Activated T-helper 1 cell treated with anti-CD3 and anti-CD28 coated beads, Interleukin-12 subunit alpha, Interleukin-12 subunit beta, Interleukin-2, Interleukin-4 antibody, amounts not matched to agents 30 ng/mL and 10 ng/mL and 1 ng/mL, durations not matched to agents 14 hours and 24 hours and 36 hours (primary cell): Measurements from ENCODE around the gene MAP1LC3A. TPM values are rescaled to one million over a fixed set of nuclear protein-coding genes. Genes with fewer than 3 reads are reported as not detected.
"Not testable (repeated sequence)": the region's sequence is repeated elsewhere in the genome, so short reads cannot be mapped to it uniquely, and the experiment has no call there.

ENCODE experiments used
- DNase-seq: peaks from one replicate; pipeline ENCODE4 v3.0.0; 2021; ENCODE audit warnings: low spot score
- H3K27ac Mint-ChIP-seq: one replicate; pipeline ENCODE4 v1.8.0; 2021; ENCODE audit warnings: mild to moderate bottlenecking, mixed read lengths
- H3K27me3 Mint-ChIP-seq: one replicate; pipeline ENCODE4 v1.8.0; 2022; ENCODE audit warnings: mild to moderate bottlenecking, moderate library complexity, mixed read lengths; ENCODE audit not compliant: insufficient read depth
- H3K36me3 Mint-ChIP-seq: one replicate; pipeline ENCODE4 v1.8.0; 2021; ENCODE audit warnings: low read depth, mixed read lengths
- H3K4me1 Mint-ChIP-seq: one replicate; pipeline ENCODE4 v1.8.0; 2021; ENCODE audit warnings: low read depth, mixed read lengths
- H3K4me3 Mint-ChIP-seq: one replicate; pipeline ENCODE4 v1.8.0; 2021; ENCODE audit warnings: mild to moderate bottlenecking, moderate library complexity, mixed read lengths
- H3K9me3 Mint-ChIP-seq: one replicate; pipeline ENCODE4 v1.8.0; 2021; ENCODE audit warnings: mixed read lengths
- intact Hi-C: fragments of 100-400 bp; cut with micrococcal nuclease; formaldehyde crosslinking; loops from one replicate; pipeline ENCODE4 v1.15.1; 2024
- total RNA-seq: library from RNA; stranded (reverse); gene quantifications from 2 replicates; pipeline ENCODE4 v1.2.3, GENCODE V29; 2022

MAP1LC3A gene
- total RNA-seq, 1 donor from 2014 or later, result 6.1 TPM

GRCh38 chr20:34519841-34520240, 38.7 kb upstream of the MAP1LC3A start:
- peaks cover 12% of the 10 kb centered on the region for H3K36me3 Mint-ChIP-seq
- not testable (repeated sequence) for H3K27me3 Mint-ChIP-seq, H3K9me3 Mint-ChIP-seq, H3K4me3 Mint-ChIP-seq, DNase-seq, H3K27ac Mint-ChIP-seq
- intact Hi-C loops, result loop anchor here (5.0 kb wide), 1 partner anchor 528 kb away; the partner anchor contains the start of gene RALY
- H3K4me1 Mint-ChIP-seq, result peaks cover 24% of the 10 kb centered on the region

GRCh38 chr20:34522969-34523871, 35.3 kb upstream of the MAP1LC3A start:
- Mint-ChIP-seq H3K4me1 (peaks cover 15% of the 10 kb centered on the region), H3K27me3 (no peaks in the 10 kb centered on the region), H3K27ac (no peak overlapping the region), H3K4me3 (no peak overlapping the region), H3K36me3 (peaks cover 26% of the 10 kb centered on the region), H3K9me3 (no peaks in the 10 kb centered on the region)
- peak; percentile 26 for DNase-seq
- intact Hi-C loops, result loop anchor here (1.0 kb wide), 1 partner anchor 211 kb away; no protein-coding TSS in a partner anchor

- no peak for DNase-seq
- Mint-ChIP-seq H3K36me3 (peaks cover 29% of the 10 kb centered on the region), H3K27me3 (no peaks in the 10 kb centered on the region), H3K27ac (no peak overlapping the region), H3K4me3 (no peak overlapping the region), H3K4me1 (peaks cover 9% of the 10 kb centered on the region), H3K9me3 (no peaks in the 10 kb centered on the region)
- intact Hi-C loops, result no loop called here
Measured at GRCh38 chr20:34524426-34524825, 34.1 kb upstream of the MAP1LC3A start.

GRCh38 chr20:34525342-34525708, 33.2 kb upstream of the MAP1LC3A start:
- no peak for DNase-seq
- H3K36me3 Mint-ChIP-seq, result peaks cover 24% of the 10 kb centered on the region
- no peak overlapping the region for H3K4me3 Mint-ChIP-seq
- H3K9me3 Mint-ChIP-seq, result no peaks in the 10 kb centered on the region
- H3K27ac Mint-ChIP-seq, result no peak overlapping the region
- no peaks in the 10 kb centered on the region for H3K27me3 Mint-ChIP-seq
- H3K4me1 Mint-ChIP-seq, result peaks cover 9% of the 10 kb centered on the region
- intact Hi-C loops, result no loop called here

- no peak for DNase-seq
- H3K4me3 Mint-ChIP-seq, result no peak overlapping the region
- intact Hi-C loops, result no loop called here
- H3K27me3 Mint-ChIP-seq, result no peaks in the 10 kb centered on the region
- no peak overlapping the region for H3K27ac Mint-ChIP-seq
- H3K36me3 Mint-ChIP-seq, result peaks cover 26% of the 10 kb centered on the region
- H3K4me1 Mint-ChIP-seq, result peaks cover 9% of the 10 kb centered on the region
- H3K9me3 Mint-ChIP-seq, result no peaks in the 10 kb centered on the region
Measured at GRCh38 chr20:34525709-34526416, 32.7 kb upstream of the MAP1LC3A start.

GRCh38 chr20:34526466-34526865, 32.1 kb upstream of the MAP1LC3A start:
- no peak overlapping the region for H3K4me3 Mint-ChIP-seq
- H3K4me1 Mint-ChIP-seq, result peaks cover 9% of the 10 kb centered on the region
- H3K9me3 Mint-ChIP-seq, result no peaks in the 10 kb centered on the region
- intact Hi-C loops, result no loop called here
- no peaks in the 10 kb centered on the region for H3K27me3 Mint-ChIP-seq
- H3K36me3 Mint-ChIP-seq, result peaks cover 28% of the 10 kb centered on the region
- DNase-seq, result no peak
- peak overlapping the region; percentile 23 for H3K27ac Mint-ChIP-seq

GRCh38 chr20:34527016-34527415, 31.5 kb upstream of the MAP1LC3A start:
- Mint-ChIP-seq H3K4me3 (no peak overlapping the region), H3K27me3 (no peaks in the 10 kb centered on the region), H3K9me3 (no peaks in the 10 kb centered on the region), H3K27ac (no peak overlapping the region), H3K36me3 (peaks cover 29% of the 10 kb centered on the region), H3K4me1 (peaks cover 7% of the 10 kb centered on the region)
- no peak for DNase-seq
- intact Hi-C loops, result no loop called here

- Mint-ChIP-seq H3K27me3 (no peaks in the 10 kb centered on the region), H3K9me3 (no peaks in the 10 kb centered on the region), H3K4me1 (peaks cover 5% of the 10 kb centered on the region), H3K27ac (no peak overlapping the region), H3K4me3 (no peak overlapping the region), H3K36me3 (peaks cover 23% of the 10 kb centered on the region)
- no peak for DNase-seq
- intact Hi-C loops, result no loop called here
Measured at GRCh38 chr20:34528921-34529297, 29.6 kb upstream of the MAP1LC3A start.

- Mint-ChIP-seq H3K27me3 (no peaks in the 10 kb centered on the region), H3K9me3 (no peaks in the 10 kb centered on the region), H3K36me3 (peaks cover 26% of the 10 kb centered on the region), H3K4me3 (no peak overlapping the region), H3K4me1 (peaks cover 5% of the 10 kb centered on the region), H3K27ac (no peak overlapping the region)
- intact Hi-C loops, result no loop called here
- DNase-seq, result no peak
Measured at GRCh38 chr20:34529742-34530141, 28.8 kb upstream of the MAP1LC3A start.

- H3K4me3 Mint-ChIP-seq, result no peak overlapping the region
- peaks cover 2% of the 10 kb centered on the region for H3K4me1 Mint-ChIP-seq
- DNase-seq, result no peak
- intact Hi-C loops, result no loop called here
- H3K36me3 Mint-ChIP-seq, result peaks cover 26% of the 10 kb centered on the region
- no peak overlapping the region for H3K27ac Mint-ChIP-seq
- H3K9me3 Mint-ChIP-seq, result no peaks in the 10 kb centered on the region
- H3K27me3 Mint-ChIP-seq, result no peaks in the 10 kb centered on the region
Measured at GRCh38 chr20:34530342-34530741, 28.2 kb upstream of the MAP1LC3A start.

GRCh38 chr20:34531608-34532265, 26.8 kb upstream of the MAP1LC3A start:
- Mint-ChIP-seq H3K27ac (no peak overlapping the region), H3K36me3 (peaks cover 22% of the 10 kb centered on the region), H3K4me3 (no peak overlapping the region), H3K4me1 (no peaks in the 10 kb centered on the region), H3K9me3 (no peaks in the 10 kb centered on the region), H3K27me3 (no peaks in the 10 kb centered on the region)
- DNase-seq, result no peak
- intact Hi-C loops, result no loop called here

GRCh38 chr20:34532320-34532719, 26.2 kb upstream of the MAP1LC3A start:
- Mint-ChIP-seq H3K27ac (no peak overlapping the region), H3K9me3 (no peaks in the 10 kb centered on the region), H3K4me3 (no peak overlapping the region), H3K36me3 (peaks cover 22% of the 10 kb centered on the region), H3K4me1 (no peaks in the 10 kb centered on the region), H3K27me3 (no peaks in the 10 kb centered on the region)
- intact Hi-C loops, result no loop called here
- DNase-seq, result no peak

- Mint-ChIP-seq H3K27ac (no peak overlapping the region), H3K36me3 (peaks cover 20% of the 10 kb centered on the region), H3K27me3 (no peaks in the 10 kb centered on the region), H3K4me1 (no peaks in the 10 kb centered on the region), H3K4me3 (no peak overlapping the region), H3K9me3 (no peaks in the 10 kb centered on the region)
- intact Hi-C loops, result no loop called here
- DNase-seq, result no peak
Measured at GRCh38 chr20:34532756-34533155, 25.8 kb upstream of the MAP1LC3A start.
